NCI-H146 (cell line): ENCODE measurements around the gene TOMM20L.
"Not testable (repeated sequence)": the region's sequence is repeated elsewhere in the genome, so short reads cannot be mapped to it uniquely, and the experiment has no call there.

Experiments
- DNase-seq: peaks from one replicate; lab custom pipeline; 2025; lab: John Stamatoyannopoulos, UW

TOMM20L gene

DNA sequence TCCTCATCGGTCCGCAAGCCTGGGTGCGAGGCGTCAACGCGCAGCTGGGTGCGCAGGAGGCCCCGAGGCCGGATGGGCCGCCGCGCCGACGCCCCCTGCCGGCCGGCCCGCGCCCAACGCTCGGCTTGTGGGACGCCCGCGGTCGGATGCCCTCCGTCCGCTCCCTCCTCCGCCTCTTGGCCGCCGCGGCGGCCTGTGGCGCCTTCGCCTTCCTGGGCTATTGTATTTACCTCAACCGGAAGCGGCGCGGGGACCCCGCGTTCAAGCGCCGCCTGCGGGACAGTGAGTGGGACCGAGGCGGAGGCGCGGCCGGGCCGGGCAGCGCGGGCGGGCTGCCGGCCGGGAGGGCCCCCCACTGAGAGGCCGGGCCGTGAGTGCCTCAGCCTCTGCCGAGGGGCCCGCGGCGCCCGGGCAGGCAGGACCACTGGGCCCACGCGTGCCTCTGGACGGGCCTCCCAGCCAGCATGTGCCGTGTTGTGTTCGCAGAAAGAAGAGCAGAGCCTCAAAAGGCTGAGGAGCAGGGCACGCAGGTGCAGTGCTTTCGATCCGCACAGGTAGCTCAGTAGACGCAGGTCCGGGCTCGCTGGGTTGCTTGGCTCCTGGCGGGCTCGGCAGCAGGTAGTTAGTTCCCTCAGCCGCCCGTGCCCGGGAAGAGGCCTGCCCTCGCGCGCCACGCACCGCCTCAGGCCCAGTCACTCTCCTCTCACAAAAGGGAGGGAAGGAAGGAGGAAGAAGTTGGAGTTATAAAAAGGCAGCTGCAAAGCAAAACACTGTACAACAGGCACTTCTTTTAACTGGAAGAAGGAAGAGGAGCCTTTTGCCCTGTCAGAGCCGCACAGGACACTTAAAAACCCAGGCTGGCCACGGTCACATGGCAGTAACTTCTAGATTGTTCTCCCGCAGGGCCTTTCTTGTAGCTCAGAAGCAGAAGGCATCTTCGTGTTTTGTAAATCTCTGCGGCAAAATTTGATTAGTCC is at the start of gene TOMM20L:
TSS of gene TOMM20L (plus strand) at position 119 of the 977 bp plus-strand sequence. CDS start at position 147, 28 bp downstream.
- peak; percentile 72 for DNase-seq

DNA sequence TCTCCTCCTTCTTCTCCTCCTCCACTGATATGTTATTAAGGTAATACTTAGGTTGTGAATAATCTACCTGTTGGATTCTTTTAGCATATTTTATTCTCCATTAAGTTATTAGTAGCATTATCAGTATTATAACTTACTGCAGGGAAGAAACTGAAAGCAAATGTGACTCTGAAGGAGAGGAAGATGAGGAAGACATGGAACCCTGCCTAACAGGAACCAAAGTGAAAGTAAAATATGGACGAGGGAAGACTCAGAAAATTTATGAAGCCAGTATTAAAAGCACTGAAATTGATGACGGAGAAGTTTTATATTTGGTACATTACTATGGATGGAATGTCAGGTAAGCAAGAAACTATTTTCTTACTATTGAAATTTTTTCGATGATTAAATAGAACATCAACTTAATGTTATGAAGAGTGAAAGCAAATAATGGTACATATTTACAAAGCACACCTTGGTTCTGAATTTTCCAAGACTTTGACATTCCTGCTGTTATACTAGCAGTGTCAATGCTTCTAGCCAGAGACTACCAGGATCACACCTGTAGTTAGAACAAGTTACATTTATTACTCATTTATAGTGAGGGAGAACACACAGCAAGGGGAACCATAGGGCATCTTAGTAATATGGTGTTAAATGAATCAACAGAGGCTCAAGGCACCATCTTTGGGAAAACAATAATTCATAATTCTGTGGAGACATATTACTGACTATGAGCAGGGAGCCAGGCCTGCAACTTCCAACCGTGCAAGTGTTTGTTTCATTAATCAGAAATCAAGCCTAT is 42.0 kb upstream of the TOMM20L start:
- no peak for DNase-seq

DNA sequence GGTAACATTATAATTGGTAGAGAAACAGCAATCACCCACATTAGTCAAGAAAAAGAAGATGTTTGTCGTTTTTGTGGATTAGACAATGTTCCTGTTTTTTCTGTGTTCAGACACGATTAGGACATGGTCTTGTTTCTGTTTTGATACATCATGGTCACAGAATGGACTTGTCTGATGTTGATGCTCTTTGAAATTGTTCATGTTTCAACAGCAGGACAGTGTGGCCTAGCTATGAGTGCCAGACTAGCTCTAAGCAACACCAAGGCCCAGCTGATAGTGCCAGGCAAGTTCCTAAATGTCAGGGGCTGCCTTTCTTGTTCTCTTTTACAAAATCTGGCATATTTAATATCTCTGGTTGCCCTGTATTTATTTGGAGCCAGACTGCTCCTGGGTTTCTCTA is 40.9 kb upstream of the TOMM20L start:
- no peak for DNase-seq

DNA sequence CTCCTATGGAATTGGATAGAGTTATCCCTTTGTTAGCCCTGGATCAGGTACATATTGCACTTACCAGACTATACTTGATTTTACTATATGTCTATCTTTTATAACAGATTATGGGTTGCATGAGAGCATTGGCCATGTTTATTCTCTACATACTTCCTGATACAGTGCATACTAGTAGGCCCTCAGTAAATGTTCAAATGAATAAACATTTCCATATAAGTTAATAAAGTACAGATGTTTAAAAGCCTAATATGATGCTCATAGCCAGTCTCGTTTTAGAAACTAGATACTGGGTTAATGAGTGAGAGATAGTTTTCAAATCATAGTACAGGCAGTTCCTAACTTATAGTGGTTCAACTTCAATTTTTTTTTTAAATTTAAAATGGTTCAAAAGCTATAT is 39.5 kb upstream of the TOMM20L start:
- DNase-seq = no peak

DNA sequence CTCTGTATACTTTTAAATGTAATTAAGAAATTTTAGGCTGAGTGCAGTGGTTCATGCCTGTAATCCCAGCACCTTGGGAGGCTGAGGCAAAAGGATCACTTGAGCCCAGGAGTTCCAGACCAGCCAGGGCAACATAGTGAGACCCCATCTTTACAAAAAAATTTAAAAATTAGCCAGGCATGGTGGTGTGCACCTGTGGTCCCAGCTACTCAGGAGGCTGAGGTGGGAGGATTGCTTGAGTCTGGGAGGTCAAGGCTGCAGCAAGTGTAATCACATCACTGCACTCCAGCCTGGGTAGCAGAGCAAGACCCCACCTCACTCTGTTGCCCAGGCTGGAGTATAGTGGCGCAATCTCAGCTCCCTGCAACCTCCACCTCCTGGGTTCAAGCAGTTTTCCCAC is 33.5 kb upstream of the TOMM20L start:
- not testable (repeated sequence) for DNase-seq

DNA sequence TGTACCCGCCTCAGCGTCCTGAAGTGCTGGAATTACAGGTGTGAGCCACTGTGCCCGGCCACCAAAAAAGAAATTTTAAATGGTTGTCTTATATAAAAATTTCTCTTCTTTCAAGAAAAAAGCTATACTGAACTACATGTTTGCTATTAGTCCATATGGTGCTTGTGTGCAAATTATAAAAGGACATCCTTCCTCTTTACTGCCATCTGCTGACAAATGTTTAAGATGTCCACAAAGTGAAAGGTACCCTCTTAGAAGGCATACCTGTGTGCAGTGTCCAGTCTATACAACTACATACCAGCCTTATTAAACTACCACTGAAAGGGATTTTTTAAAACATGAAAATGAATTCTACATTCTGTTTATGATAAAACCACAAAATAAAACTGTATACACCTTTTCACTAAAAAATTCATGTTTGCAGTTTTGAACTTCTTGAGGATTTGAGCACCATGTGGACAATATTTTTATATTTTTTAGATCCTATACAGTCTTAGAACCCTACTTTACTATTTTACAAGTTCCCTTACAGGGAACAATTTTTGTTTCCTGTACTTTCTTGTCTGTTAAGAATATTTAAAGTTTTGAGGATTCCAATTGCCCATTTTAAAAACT is 32.8 kb upstream of the TOMM20L start:
- peak; percentile 16 for DNase-seq

DNA sequence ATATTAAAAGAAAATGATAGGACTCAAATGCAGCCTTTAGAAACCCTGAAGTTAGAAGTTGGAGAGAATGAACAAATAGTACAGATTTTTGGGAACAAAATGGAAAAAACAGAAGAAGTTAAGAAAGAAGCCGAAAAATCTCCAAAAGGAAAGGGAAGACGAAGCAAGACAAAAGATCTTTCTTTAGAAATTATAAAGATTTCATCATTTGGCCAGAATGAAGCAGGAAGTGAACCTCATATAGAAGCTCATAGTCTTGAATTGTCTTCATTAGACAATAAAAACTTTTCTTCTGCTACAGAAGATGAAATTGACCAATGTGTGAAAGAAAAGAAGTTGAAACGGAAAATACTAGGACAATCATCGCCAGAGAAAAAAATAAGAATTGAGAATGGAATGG is 31.4 kb upstream of the TOMM20L start:
- DNase-seq = no peak

DNA sequence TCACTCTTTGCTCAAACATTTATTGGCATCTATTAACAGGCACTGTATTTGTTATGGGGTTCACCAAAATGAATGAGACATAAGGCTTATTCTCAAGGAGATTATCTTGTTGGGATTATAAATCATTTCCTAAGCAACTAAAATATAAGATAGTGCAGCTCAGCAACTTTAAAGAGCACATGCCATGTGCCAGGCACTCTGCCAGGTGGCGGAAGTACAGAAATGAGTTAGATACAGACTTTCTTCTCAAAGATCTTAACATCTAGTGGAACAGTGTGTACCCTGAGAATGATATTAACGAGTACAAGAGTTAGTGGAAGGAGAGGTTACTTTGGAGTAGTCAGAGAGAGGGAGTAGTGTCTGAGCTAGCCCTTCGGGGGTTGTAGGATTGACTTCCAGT is 28.4 kb upstream of the TOMM20L start:
- no peak for DNase-seq

DNA sequence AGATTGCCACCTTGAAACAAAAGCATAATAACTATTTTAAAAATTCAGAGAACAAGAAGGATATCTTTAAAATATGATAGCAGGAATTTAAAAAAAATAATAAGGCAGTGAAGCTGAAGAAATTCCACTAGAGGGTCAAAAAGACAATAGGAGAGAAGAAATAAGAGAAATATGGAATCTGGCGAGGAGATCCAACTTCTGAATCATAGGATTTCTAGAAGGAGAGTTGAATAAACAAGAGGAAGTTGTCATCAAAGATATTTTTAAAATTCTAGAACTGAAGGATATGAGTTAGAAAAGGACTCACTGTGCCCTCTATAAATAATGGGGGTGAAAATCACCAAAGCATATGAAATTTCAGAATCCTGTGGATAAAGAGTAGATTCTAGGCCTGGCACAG is 26.8 kb upstream of the TOMM20L start:
- no peak for DNase-seq

DNA sequence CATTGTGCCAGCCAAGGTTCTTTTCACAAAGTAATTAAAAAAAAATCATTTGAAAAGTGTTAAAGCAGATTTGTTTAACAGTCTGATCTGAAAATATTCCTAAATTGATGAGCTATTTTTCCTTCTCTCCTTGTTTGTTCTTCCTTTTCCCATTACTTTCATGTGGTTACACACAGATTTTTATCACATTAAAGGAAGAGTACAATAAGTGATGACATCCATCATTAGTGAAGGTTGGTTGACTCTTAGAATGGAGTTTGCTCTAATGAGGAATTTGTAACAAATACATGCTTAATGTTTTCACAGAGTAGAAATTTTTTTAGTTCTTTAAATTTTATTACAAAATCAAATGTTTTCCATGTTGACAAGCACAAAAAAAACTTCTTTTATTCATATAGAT is 18.9 kb upstream of the TOMM20L start:
- no peak for DNase-seq

DNA sequence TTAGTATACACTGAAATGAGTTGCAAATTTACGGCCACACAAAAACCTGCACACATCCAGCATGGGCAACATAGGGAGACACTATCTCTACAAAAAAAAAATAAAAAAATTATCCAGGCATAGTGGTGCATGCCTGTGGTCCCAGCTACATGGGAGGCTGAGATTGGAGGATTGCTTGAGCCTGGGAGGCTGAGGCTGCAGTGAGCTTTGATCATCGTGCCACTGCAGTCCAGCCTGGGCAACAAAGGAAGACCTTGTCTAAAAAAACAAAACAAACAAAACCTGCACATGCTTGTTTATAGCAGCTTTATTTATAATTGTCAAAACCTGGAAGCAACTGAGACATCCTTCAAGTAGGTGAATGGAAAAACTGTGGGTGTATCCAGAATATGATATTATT is 4.9 kb upstream of the TOMM20L start:
- DNase-seq = no peak

DNA sequence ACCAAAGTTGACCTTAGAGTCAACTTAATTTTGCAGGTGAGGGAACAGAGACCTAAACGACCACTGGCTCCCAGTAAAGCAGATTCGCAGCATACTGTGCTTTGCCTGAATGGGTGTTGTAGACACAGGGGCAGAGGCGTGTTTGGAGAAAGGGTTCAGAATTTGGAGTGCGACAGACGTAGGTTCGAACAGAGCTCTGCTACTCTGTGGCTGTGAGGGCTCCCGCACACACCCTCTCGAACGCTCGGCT is 243 bp upstream of the TOMM20L start:
- no peak for DNase-seq

DNA sequence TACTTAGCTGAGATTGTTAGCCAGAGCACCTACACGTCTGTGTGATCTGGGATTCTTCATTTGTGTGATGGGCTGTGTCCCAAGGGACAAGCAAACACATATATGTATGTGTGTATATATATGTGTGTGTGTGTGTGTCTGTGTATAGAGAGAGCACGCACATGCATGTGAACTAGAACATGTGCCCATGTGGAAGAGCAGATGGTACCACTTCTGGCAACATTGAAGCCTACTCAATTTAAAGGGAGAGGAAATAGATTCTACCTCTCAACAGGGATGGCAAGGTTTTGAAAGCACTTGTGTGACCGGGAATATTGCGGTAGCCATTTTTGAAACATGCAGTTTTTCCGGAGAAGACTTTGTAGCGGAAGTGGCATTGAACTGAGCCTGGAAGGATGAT is 1.4 kb downstream of the TOMM20L start:
- DNase-seq = no peak

DNA sequence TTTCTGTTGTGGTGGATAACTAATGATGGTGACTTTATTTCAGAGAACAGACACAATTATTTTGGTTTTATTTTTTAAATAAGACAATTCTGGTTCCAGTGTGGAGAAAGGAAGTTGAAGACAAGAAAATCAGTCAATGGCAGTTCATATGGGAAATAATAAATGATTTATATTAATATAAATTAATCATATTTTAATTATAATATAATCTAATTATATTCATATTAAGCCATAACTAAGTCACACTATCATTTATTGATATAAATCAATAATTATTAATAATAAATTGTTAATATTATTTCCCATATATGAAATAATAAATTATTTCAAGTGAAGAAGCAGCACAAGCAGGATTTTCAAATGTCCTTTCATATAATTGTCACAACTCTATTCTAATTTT is 2.8 kb downstream of the TOMM20L start:
- DNase-seq = no peak

DNA sequence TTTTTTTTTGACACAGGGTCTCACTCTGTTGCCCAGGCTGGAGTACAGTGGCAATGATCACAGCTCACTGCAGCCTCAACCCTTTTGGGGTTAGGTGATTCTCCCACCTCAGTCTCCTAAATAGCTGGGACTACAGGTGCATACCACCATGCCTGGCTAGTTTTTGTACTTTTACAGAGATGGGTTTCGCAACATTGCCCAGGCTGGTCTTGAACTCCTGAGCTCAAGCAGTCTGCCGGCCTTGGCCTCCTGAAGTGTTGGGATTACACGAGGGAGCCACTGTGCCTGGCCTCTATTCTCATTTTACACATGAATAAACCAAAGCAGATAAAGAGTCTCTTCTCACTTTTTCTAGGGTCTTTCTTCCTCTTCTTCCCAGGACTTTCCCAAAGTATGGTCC is 3.2 kb downstream of the TOMM20L start:
- no peak for DNase-seq

DNA sequence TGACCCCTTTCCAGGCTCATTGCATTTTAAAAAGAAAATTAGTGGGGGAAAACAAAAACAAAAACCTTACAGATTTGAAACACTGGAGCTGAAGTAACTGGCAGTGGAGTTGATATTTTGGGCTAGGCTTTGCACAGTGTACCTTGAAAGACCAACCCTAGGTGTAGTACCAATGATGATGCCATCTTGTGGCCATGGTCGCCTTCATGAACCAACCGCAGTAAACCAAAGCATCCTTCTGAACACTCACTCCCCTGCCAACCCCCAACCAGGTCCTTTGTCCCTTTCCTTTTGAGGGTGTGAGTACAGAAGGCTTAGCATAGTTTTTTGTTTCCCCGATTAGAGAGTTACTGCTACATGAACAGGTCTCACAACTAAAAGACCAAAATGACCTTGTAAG is 5.9 kb downstream of the TOMM20L start:
- no peak for DNase-seq

DNA sequence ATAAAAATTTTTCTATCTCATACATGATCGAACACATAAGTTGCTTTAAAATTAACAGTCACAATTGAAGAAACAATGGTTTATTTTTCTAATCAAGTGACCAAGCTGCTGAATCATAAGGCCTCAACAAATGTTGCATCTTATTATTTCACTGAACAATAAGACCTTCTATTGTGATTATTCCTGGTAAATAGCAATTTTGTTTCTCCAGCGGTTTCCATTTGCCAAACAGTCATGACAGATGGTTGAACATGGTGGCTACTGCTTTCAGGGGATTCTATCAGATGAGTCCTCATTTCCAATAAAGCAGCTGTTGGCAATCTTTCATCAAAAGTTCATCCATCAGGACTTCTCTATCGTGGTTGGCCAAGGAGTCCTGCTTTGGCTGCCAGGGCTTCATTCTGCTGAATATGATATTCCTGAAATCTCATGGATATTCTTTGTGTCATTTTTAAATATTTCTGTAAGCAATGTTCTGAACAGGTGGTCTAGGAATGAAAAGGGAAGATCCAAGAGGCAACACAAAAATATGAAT is 13.0 kb downstream of the TOMM20L start:
- DNase-seq = no peak

DNA sequence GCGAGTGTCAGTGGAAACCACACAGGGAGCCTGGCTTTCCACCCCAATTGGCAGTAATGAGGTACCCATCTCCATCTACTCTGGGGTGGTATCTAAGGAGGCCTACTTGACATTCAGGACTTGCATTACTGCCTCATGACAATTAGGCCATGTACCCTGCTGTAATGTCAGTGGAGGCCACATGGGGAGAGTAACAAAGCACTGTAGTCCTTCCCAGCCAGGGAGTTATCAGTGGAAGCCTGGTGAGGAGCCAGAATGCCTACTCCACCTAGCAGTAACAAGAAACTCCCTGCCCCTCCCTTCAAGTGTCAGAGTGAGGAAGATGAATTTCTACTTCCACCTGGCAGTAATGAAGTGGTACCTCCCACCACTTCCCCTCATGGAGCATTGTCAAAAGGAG is 19.1 kb downstream of the TOMM20L start:
- peak; percentile 5 for DNase-seq

DNA sequence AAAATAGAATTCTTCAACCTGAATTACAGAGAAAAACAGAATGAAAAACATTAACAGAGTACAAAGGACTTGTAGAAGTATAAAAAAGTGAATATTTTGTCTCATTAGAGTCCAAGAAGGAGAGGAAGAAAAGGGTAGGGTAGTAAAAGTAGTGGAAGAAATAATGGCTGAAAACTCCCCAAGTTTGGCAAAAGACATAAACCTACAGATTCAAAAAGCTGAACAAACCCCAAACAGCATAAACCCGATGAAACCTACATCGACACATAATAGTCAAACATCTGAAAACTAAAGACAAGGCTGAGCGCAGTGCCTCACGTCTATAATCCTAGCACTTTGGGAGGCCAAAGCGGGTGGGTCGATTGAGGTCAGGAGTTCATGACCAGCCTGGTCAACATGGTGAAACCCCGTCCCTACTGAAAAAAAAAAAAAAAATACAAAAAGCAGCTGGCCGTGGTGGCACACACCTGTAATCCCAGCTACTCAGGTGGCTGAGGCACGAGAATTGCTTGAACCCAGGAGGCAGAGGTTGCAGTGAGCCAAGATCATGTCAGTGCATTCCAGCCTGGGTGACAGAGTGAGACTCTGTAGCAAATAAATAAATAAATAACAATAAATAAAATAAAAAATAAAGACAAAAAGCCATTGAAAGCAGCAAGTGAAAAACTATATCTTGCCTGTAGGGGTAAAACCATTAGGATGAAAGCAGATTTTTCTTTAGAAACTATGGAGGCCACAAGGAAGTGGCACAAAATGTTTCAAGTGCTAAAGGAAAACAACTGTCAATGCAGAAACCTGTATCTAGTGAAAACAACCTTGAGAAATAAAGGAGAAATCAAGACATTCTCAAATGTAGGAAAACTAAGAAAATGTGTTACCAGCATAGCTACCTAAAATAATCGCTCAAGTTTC is 20.2 kb downstream of the TOMM20L start:
- no peak for DNase-seq

DNA sequence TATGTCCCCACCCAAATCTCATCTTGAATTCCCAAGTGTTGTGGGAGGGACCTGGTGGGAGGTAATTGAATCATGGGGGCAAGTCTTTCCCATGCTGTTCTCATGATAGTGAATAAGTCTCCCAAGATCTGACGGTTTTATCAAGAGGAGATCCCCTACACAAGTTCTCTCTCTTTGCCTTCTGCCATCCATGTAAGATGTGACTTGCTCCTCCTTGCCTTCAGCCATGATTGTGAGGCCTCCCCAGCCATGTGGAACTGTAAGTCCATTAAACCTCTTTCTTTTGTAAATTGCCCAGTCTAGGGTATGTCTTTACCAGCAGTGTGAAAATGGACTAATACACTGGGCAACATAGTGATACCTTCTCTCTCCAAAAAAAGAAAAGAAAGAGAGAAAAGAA is 21.2 kb downstream of the TOMM20L start:
- DNase-seq = not testable (repeated sequence)

DNA sequence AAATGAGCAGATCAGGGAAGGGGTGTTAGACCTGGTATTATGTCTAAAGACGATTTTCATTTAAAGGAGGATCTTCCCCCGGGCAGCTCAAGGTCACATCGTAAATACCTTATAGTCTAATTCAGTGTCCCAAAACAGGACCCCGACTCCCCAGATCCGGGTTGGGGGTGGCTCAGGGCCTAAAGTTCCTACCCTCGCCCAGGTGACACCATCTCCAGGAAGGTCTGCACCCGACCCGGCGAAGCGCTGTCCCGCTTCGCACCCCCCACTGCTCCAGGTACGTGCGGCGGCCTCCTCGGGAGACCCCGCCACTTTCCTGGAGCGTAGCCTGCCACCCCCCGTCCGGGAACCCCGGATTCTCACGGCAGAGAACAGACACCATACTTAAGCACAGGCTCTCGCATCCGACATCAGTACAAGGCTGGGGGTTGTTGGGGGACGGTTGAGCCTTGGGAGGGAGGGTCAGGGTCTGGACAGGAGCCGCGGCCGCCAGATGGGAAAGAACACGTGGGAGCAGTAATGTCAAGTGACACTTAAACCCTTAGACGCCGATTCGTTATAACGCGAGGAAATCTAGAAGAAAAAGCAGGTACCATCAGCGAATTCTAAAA is 31.0 kb downstream of the TOMM20L start:
- DNase-seq = peak; percentile 57
